Endothelial cell of umbilical vein (primary cell): ENCODE measurements around the gene NSFL1C. TPM values are rescaled to one million over a fixed set of nuclear protein-coding genes. Genes with fewer than 3 reads are reported as not detected.

Source experiments
- BruUV-seq: library from RNA; stranded (reverse); fragments of 400-500 nt; replicated peaks from 2 replicates; lab custom pipeline; 2021; lab: Mats Ljungman, UMichigan
- CTCF ChIA-PET: fragments of 300-600, 350-600 bp; sonication (Branson Sonifier 250); formaldehyde crosslinking; loops from one replicate; lab custom pipeline; 2021; ENCODE audit warnings: antibody characterized with exemption, inconsistent platforms; lab: Charles Lee
- POLR2A ChIA-PET: fragments of 300-600, 350-600 bp; sonication (Branson Sonifier 250); formaldehyde crosslinking; loops from one replicate; lab custom pipeline; 2021; ENCODE audit warnings: antibody characterized with exemption, inconsistent platforms; lab: Charles Lee
- DNase-seq: peaks from one replicate; pipeline ENCODE4 v3.0.0-alpha.2; 2011; ENCODE audit warnings: low read depth, low spot score
- FAIRE-seq: peaks from 2 replicates; lab custom pipeline; 2011; peaks lifted over from hg19 to GRCh38; lab: Jason Lieb, UNC
- H2AFZ ChIP-seq: 2 replicates; pipeline ENCODE4 v1.6.0; 2012; ENCODE audit warnings: low read depth, low read length, control low read depth, inconsistent platforms
- H3K27ac ChIP-seq: 2 replicates; pipeline ENCODE4 v1.5.1; 2011; ENCODE audit warnings: low read depth, mild to moderate bottlenecking, control low read depth, low read length, moderate library complexity; ENCODE audit not compliant: insufficient read depth
- H3K27me3 ChIP-seq, 2 experiments: 2 replicates each; pipeline versions ENCODE4 v1.6.0 to v1.6.1; 2011; ENCODE audit warnings: low read length in 2 of 2, mixed read lengths in 1 of 2; ENCODE audit not compliant: control insufficient read depth in 2 of 2, insufficient read depth in 2 of 2
- H3K36me3 ChIP-seq, 2 experiments: 2 replicates in 1 of 2; 3 replicates in 1 of 2; pipeline ENCODE4 v1.5.1; 2011; ENCODE audit warnings: low read length in 2 of 2, mild to moderate bottlenecking in 1 of 2, moderate library complexity in 1 of 2; ENCODE audit not compliant: control insufficient read depth in 2 of 2, insufficient read depth in 2 of 2; ENCODE audit errors: extremely low read depth in 1 of 2
- H3K4me1 ChIP-seq: 3 replicates; pipeline ENCODE4 v1.5.1; 2011; ENCODE audit warnings: mild to moderate bottlenecking, low read length; ENCODE audit not compliant: control insufficient read depth, insufficient read depth; ENCODE audit errors: extremely low read depth
- H3K4me2 ChIP-seq: 2 replicates; pipeline ENCODE4 v1.6.1; 2011; ENCODE audit warnings: low read length, control low read depth, mixed read lengths; ENCODE audit not compliant: insufficient read depth
- H3K4me3 ChIP-seq, 3 experiments: fragments of 200-600 bp in 1 of 3; sonication (generic), shearing (Covaris generic) in 1 of 3; replicated peaks in 1 of 3; 2 replicates each; pipeline ENCODE4 v1.5.1; 2011 to 2016; ENCODE audit warnings: control low read depth in 3 of 3, low read length in 3 of 3, mild to moderate bottlenecking in 2 of 3, inconsistent platforms in 1 of 3, low read depth in 1 of 3, moderate library complexity in 1 of 3; ENCODE audit not compliant: insufficient read depth in 1 of 3
- H3K79me2 ChIP-seq: 2 replicates; pipeline ENCODE4 v1.6.0; 2012; ENCODE audit warnings: low read length, inconsistent platforms; ENCODE audit not compliant: control insufficient read depth, insufficient read depth
- H3K9ac ChIP-seq: replicated peaks from 2 replicates; pipeline ENCODE3; 2011; ENCODE audit warnings: low read length, control low read depth; ENCODE audit not compliant: insufficient read depth; ENCODE audit errors: extremely low read depth
- H3K9me1 ChIP-seq: replicated peaks from 3 replicates; pipeline ENCODE4 v1.6.0; 2011; ENCODE audit warnings: mild to moderate bottlenecking, low read length; ENCODE audit not compliant: control insufficient read depth, insufficient read depth; ENCODE audit errors: extremely low read depth
- H3K9me3 ChIP-seq: replicated peaks from 2 replicates; pipeline ENCODE4 v1.5.1; 2012; ENCODE audit warnings: low read length, inconsistent platforms; ENCODE audit not compliant: control insufficient read depth, insufficient read depth
- H4K20me1 ChIP-seq: replicated peaks from 2 replicates; pipeline ENCODE3; 2011; ENCODE audit warnings: mild to moderate bottlenecking, low read length; ENCODE audit not compliant: control insufficient read depth, insufficient read depth; ENCODE audit errors: extremely low read depth
- CTCF ChIP-seq, 2 donors: IDR thresholded peaks; 1 replicate in 1 of 2; 2 replicates in 1 of 2; pipeline ENCODE4 v1.5.1; 2011; ENCODE audit warnings: low read length in 2 of 2, mild to moderate bottlenecking in 2 of 2, moderate library complexity in 2 of 2, control low read depth in 1 of 2, inconsistent platforms in 1 of 2, low read depth in 1 of 2; ENCODE audit not compliant: insufficient read depth in 1 of 2; ENCODE audit errors: extremely low read depth in 1 of 2
- EZH2 ChIP-seq: IDR thresholded peaks from 2 replicates; pipeline ENCODE4 v1.6.1; 2012; ENCODE audit warnings: borderline replicate concordance, low read depth, mild to moderate bottlenecking, moderate library complexity, low read length, inconsistent platforms; ENCODE audit not compliant: severe bottlenecking
- FOS ChIP-seq: IDR thresholded peaks from 2 replicates; pipeline ENCODE4 v1.6.1; 2011; ENCODE audit warnings: mild to moderate bottlenecking, low read length, moderate library complexity, borderline replicate concordance; ENCODE audit not compliant: insufficient read depth
- GATA2 ChIP-seq: IDR thresholded peaks from 2 replicates; pipeline ENCODE4 v1.7.0; 2011; ENCODE audit warnings: low read depth, mild to moderate bottlenecking, moderate library complexity, mixed read lengths, low read length; ENCODE audit not compliant: insufficient read length, insufficient read depth
- JUN ChIP-seq: IDR thresholded peaks from 2 replicates; pipeline ENCODE4 v1.6.1; 2011; ENCODE audit warnings: borderline replicate concordance, low read depth; ENCODE audit not compliant: insufficient read length, insufficient read depth
- MAX ChIP-seq: IDR thresholded peaks from 2 replicates; pipeline ENCODE4 v1.6.1; 2011; ENCODE audit not compliant: insufficient read depth, insufficient read length
- MYC ChIP-seq: IDR thresholded peaks from one replicate; pipeline ENCODE4 v1.6.1; 2011; ENCODE audit warnings: mild to moderate bottlenecking, low read depth, low read length
- POLR2A ChIP-seq: IDR thresholded peaks from 2 replicates; pipeline ENCODE4 v1.6.1; 2012; ENCODE audit warnings: low read depth, mild to moderate bottlenecking, control low read depth, low read length
- POLR2AphosphoS5 ChIP-seq: IDR thresholded peaks from 2 replicates; pipeline ENCODE4 v1.6.1; 2012; ENCODE audit warnings: low read depth, mild to moderate bottlenecking, control low read depth, low read length, moderate library complexity; ENCODE audit not compliant: insufficient read depth
- dilution Hi-C: fragments of 300-500 bp; cut with MboI; formaldehyde crosslinking; loops from one replicate; pipeline ENCODE4 v1.15.0; 2019; ENCODE audit warnings: low sequenced_read_pairs; ENCODE audit not compliant: extremely low pct_ligation_motif_present
- intact Hi-C: fragments of 100-400 bp; cut with micrococcal nuclease; formaldehyde crosslinking; loops from one replicate; pipeline ENCODE4 v1.10.0; 2022
- polyA plus RNA-seq, 4 experiments: library from polyadenylated mRNA; depleted of rRNA in 3 of 4; stranded (reverse) in 3 of 4; unstranded in 1 of 4; fragments of >200 nt; gene quantifications; 2 replicates each; pipeline versions ENCODE4 v1.2.1 to v1.2.3, GENCODE V29; 2011 to 2012; ENCODE audit warnings: missing spikeins in 1 of 4
- total RNA-seq: library from RNA; stranded (reverse); gene quantifications from 2 replicates; pipeline ENCODE4 v1.2.3, GENCODE V29; 2021

The NSFL1C gene
- total and polyA plus RNA-seq, 2 donors (not counting 3 experiments of a cell fraction or from before 2014, with no cell fraction given): 27.3 to 95.7 TPM

- intact Hi-C loops (no loop called here), dilution Hi-C loops (no loop called here)
- H3K9me1 ChIP-seq: no peaks in the 10 kb centered on the region
- ChIA-PET POLR2A (no interaction called here), CTCF (interaction anchor here (1.1 to 2.0 kb wide), 3 partner anchors 26 to 40 kb away, joined by 3 to 11 read pairs (median 3); no protein-coding TSS in a partner anchor)
- no peak overlapping the region for H3K27ac ChIP-seq
- TF ChIP-seq GATA2 (no peak), CTCF (IDR thresholded peaks at IDR 0.05; ENCODE audit: extremely low read depth in 1 of 2, insufficient read depth in 1 of 2, low read depth in 1 of 2, low read length in 2 of 2) (no peak), POLR2A (no peak), MAX (no peak), POLR2AphosphoS5 (no peak), EZH2 (no peak), FOS (no peak), MYC (no peak), JUN (no peak)
- H3K4me2 ChIP-seq: no peak overlapping the region
- H4K20me1 ChIP-seq: peaks cover 4% of the 10 kb centered on the region
- no peak for FAIRE-seq
- peaks cover 11 to 14% of the 10 kb centered on the region in 2 experiments for H3K36me3 ChIP-seq
- no peak for DNase-seq
- H3K9ac ChIP-seq: no peak overlapping the region
- no peak overlapping the region for H3K4me3 ChIP-seq
- no TSS peak for BruUV-seq
- H3K79me2 ChIP-seq: peaks cover 60% of the 10 kb centered on the region
- H3K9me3 ChIP-seq: no peaks in the 10 kb centered on the region
- H3K4me1 ChIP-seq: peaks cover 25% of the 10 kb centered on the region
- no peaks in the 10 kb centered on the region for H3K27me3 ChIP-seq
- no peak overlapping the region for H2AFZ ChIP-seq
These were observed 2.6 kb downstream of the NSFL1C start for GRCh38 chr20:1463971-1464570.
